Endothelial cell of umbilical vein (primary cell): ENCODE results near the gene MDFIC. TPM values are rescaled to one million over a fixed set of nuclear protein-coding genes. Genes with fewer than 3 reads are reported as not detected.

Source experiments
- BruUV-seq: library from RNA; stranded (reverse); fragments of 400-500 nt; replicated peaks from 2 replicates; lab custom pipeline; 2021; lab: Mats Ljungman, UMichigan
- CTCF ChIA-PET: fragments of 300-600, 350-600 bp; sonication (Branson Sonifier 250); formaldehyde crosslinking; loops from one replicate; lab custom pipeline; 2021; ENCODE audit warnings: antibody characterized with exemption, inconsistent platforms; lab: Charles Lee
- POLR2A ChIA-PET: fragments of 300-600, 350-600 bp; sonication (Branson Sonifier 250); formaldehyde crosslinking; loops from one replicate; lab custom pipeline; 2021; ENCODE audit warnings: antibody characterized with exemption, inconsistent platforms; lab: Charles Lee
- DNase-seq: peaks from one replicate; pipeline ENCODE4 v3.0.0-alpha.2; 2011; ENCODE audit warnings: low read depth, low spot score
- FAIRE-seq: peaks from 2 replicates; lab custom pipeline; 2011; peaks lifted over from hg19 to GRCh38; lab: Jason Lieb, UNC
- H2AFZ ChIP-seq: 2 replicates; pipeline ENCODE4 v1.6.0; 2012; ENCODE audit warnings: low read depth, low read length, control low read depth, inconsistent platforms
- H3K27ac ChIP-seq: 2 replicates; pipeline ENCODE4 v1.5.1; 2011; ENCODE audit warnings: low read depth, mild to moderate bottlenecking, control low read depth, low read length, moderate library complexity; ENCODE audit not compliant: insufficient read depth
- H3K27me3 ChIP-seq, 2 experiments: 2 replicates each; pipeline versions ENCODE4 v1.6.0 to v1.6.1; 2011; ENCODE audit warnings: low read length in 2 of 2, mixed read lengths in 1 of 2; ENCODE audit not compliant: control insufficient read depth in 2 of 2, insufficient read depth in 2 of 2
- H3K36me3 ChIP-seq, 2 experiments: 2 replicates in 1 of 2; 3 replicates in 1 of 2; pipeline ENCODE4 v1.5.1; 2011; ENCODE audit warnings: low read length in 2 of 2, mild to moderate bottlenecking in 1 of 2, moderate library complexity in 1 of 2; ENCODE audit not compliant: control insufficient read depth in 2 of 2, insufficient read depth in 2 of 2; ENCODE audit errors: extremely low read depth in 1 of 2
- H3K4me1 ChIP-seq: 3 replicates; pipeline ENCODE4 v1.5.1; 2011; ENCODE audit warnings: mild to moderate bottlenecking, low read length; ENCODE audit not compliant: control insufficient read depth, insufficient read depth; ENCODE audit errors: extremely low read depth
- H3K4me2 ChIP-seq: 2 replicates; pipeline ENCODE4 v1.6.1; 2011; ENCODE audit warnings: low read length, control low read depth, mixed read lengths; ENCODE audit not compliant: insufficient read depth
- H3K4me3 ChIP-seq, 3 experiments: fragments of 200-600 bp in 1 of 3; sonication (generic), shearing (Covaris generic) in 1 of 3; replicated peaks in 1 of 3; 2 replicates each; pipeline ENCODE4 v1.5.1; 2011 to 2016; ENCODE audit warnings: control low read depth in 3 of 3, low read length in 3 of 3, mild to moderate bottlenecking in 2 of 3, inconsistent platforms in 1 of 3, low read depth in 1 of 3, moderate library complexity in 1 of 3; ENCODE audit not compliant: insufficient read depth in 1 of 3
- H3K79me2 ChIP-seq: 2 replicates; pipeline ENCODE4 v1.6.0; 2012; ENCODE audit warnings: low read length, inconsistent platforms; ENCODE audit not compliant: control insufficient read depth, insufficient read depth
- H3K9ac ChIP-seq: replicated peaks from 2 replicates; pipeline ENCODE3; 2011; ENCODE audit warnings: low read length, control low read depth; ENCODE audit not compliant: insufficient read depth; ENCODE audit errors: extremely low read depth
- H3K9me1 ChIP-seq: replicated peaks from 3 replicates; pipeline ENCODE4 v1.6.0; 2011; ENCODE audit warnings: mild to moderate bottlenecking, low read length; ENCODE audit not compliant: control insufficient read depth, insufficient read depth; ENCODE audit errors: extremely low read depth
- H3K9me3 ChIP-seq: replicated peaks from 2 replicates; pipeline ENCODE4 v1.5.1; 2012; ENCODE audit warnings: low read length, inconsistent platforms; ENCODE audit not compliant: control insufficient read depth, insufficient read depth
- H4K20me1 ChIP-seq: replicated peaks from 2 replicates; pipeline ENCODE3; 2011; ENCODE audit warnings: mild to moderate bottlenecking, low read length; ENCODE audit not compliant: control insufficient read depth, insufficient read depth; ENCODE audit errors: extremely low read depth
- CTCF ChIP-seq, 2 donors: IDR thresholded peaks; 1 replicate in 1 of 2; 2 replicates in 1 of 2; pipeline ENCODE4 v1.5.1; 2011; ENCODE audit warnings: low read length in 2 of 2, mild to moderate bottlenecking in 2 of 2, moderate library complexity in 2 of 2, control low read depth in 1 of 2, inconsistent platforms in 1 of 2, low read depth in 1 of 2; ENCODE audit not compliant: insufficient read depth in 1 of 2; ENCODE audit errors: extremely low read depth in 1 of 2
- EZH2 ChIP-seq: IDR thresholded peaks from 2 replicates; pipeline ENCODE4 v1.6.1; 2012; ENCODE audit warnings: borderline replicate concordance, low read depth, mild to moderate bottlenecking, moderate library complexity, low read length, inconsistent platforms; ENCODE audit not compliant: severe bottlenecking
- FOS ChIP-seq: IDR thresholded peaks from 2 replicates; pipeline ENCODE4 v1.6.1; 2011; ENCODE audit warnings: mild to moderate bottlenecking, low read length, moderate library complexity, borderline replicate concordance; ENCODE audit not compliant: insufficient read depth
- GATA2 ChIP-seq: IDR thresholded peaks from 2 replicates; pipeline ENCODE4 v1.7.0; 2011; ENCODE audit warnings: low read depth, mild to moderate bottlenecking, moderate library complexity, mixed read lengths, low read length; ENCODE audit not compliant: insufficient read length, insufficient read depth
- JUN ChIP-seq: IDR thresholded peaks from 2 replicates; pipeline ENCODE4 v1.6.1; 2011; ENCODE audit warnings: borderline replicate concordance, low read depth; ENCODE audit not compliant: insufficient read length, insufficient read depth
- MAX ChIP-seq: IDR thresholded peaks from 2 replicates; pipeline ENCODE4 v1.6.1; 2011; ENCODE audit not compliant: insufficient read depth, insufficient read length
- MYC ChIP-seq: IDR thresholded peaks from one replicate; pipeline ENCODE4 v1.6.1; 2011; ENCODE audit warnings: mild to moderate bottlenecking, low read depth, low read length
- POLR2A ChIP-seq: IDR thresholded peaks from 2 replicates; pipeline ENCODE4 v1.6.1; 2012; ENCODE audit warnings: low read depth, mild to moderate bottlenecking, control low read depth, low read length
- POLR2AphosphoS5 ChIP-seq: IDR thresholded peaks from 2 replicates; pipeline ENCODE4 v1.6.1; 2012; ENCODE audit warnings: low read depth, mild to moderate bottlenecking, control low read depth, low read length, moderate library complexity; ENCODE audit not compliant: insufficient read depth
- dilution Hi-C: fragments of 300-500 bp; cut with MboI; formaldehyde crosslinking; loops from one replicate; pipeline ENCODE4 v1.15.0; 2019; ENCODE audit warnings: low sequenced_read_pairs; ENCODE audit not compliant: extremely low pct_ligation_motif_present
- intact Hi-C: fragments of 100-400 bp; cut with micrococcal nuclease; formaldehyde crosslinking; loops from one replicate; pipeline ENCODE4 v1.10.0; 2022
- polyA plus RNA-seq, 4 experiments: library from polyadenylated mRNA; depleted of rRNA in 3 of 4; stranded (reverse) in 3 of 4; unstranded in 1 of 4; fragments of >200 nt; gene quantifications; 2 replicates each; pipeline versions ENCODE4 v1.2.1 to v1.2.3, GENCODE V29; 2011 to 2012; ENCODE audit warnings: missing spikeins in 1 of 4
- total RNA-seq: library from RNA; stranded (reverse); gene quantifications from 2 replicates; pipeline ENCODE4 v1.2.3, GENCODE V29; 2021

MDFIC gene
- total and polyA plus RNA-seq, 2 donors (not counting 3 experiments of a cell fraction or from before 2014, with no cell fraction given): 6.5 to 14.2 TPM

GRCh38 chr7:114942446-114943175, 20.7 kb downstream of the MDFIC start:
- Histone ChIP-seq H3K79me2 (no peaks in the 10 kb centered on the region), H3K9ac (no peak overlapping the region), H3K4me1 (no peaks in the 10 kb centered on the region), H4K20me1 (no peaks in the 10 kb centered on the region), H3K27ac (no peak overlapping the region), H3K9me3 (no peaks in the 10 kb centered on the region), H3K27me3 (no peaks in the 10 kb centered on the region), H3K9me1 (no peaks in the 10 kb centered on the region), H3K36me3 (no peaks in the 10 kb centered on the region), H3K4me3 (no peak overlapping the region), H2AFZ (no peak overlapping the region), H3K4me2 (no peak overlapping the region)
- POLR2A ChIA-PET: no interaction called here
- TF ChIP-seq EZH2: no peak
- TF ChIP-seq JUN: no peak
- no peak for TF ChIP-seq GATA2
- no peak for TF ChIP-seq POLR2AphosphoS5
- no peak for TF ChIP-seq MYC
- TF ChIP-seq POLR2A: no peak
- no TSS peak for BruUV-seq
- FAIRE-seq (no peak), DNase-seq (no peak)
- CTCF ChIA-PET: interaction anchor here (1.4 kb wide), 1 partner anchor 13 kb away, joined by 3 read pairs; no protein-coding TSS in a partner anchor
- intact Hi-C loops: no loop called here
- dilution Hi-C loops: no loop called here

GRCh38 chr7:114943530-114943929, 21.6 kb downstream of the MDFIC start:
- Histone ChIP-seq H3K9me3 (no peaks in the 10 kb centered on the region), H3K4me2 (no peak overlapping the region), H3K9ac (no peak overlapping the region), H3K79me2 (no peaks in the 10 kb centered on the region), H3K4me1 (no peaks in the 10 kb centered on the region), H4K20me1 (no peaks in the 10 kb centered on the region), H3K27me3 (no peaks in the 10 kb centered on the region), H3K4me3 (no peak overlapping the region), H3K9me1 (no peaks in the 10 kb centered on the region), H2AFZ (no peak overlapping the region), H3K36me3 (no peaks in the 10 kb centered on the region), H3K27ac (no peak overlapping the region)
- intact Hi-C loops: no loop called here
- dilution Hi-C loops: no loop called here
- BruUV-seq: no TSS peak
- TF ChIP-seq POLR2A (no peak), MYC (no peak), CTCF (IDR thresholded peaks at IDR 0.05; ENCODE audit: extremely low read depth in 1 of 2, insufficient read depth in 1 of 2, low read depth in 1 of 2, low read length in 2 of 2) (no peak), MAX (no peak), FOS (no peak), GATA2 (no peak), EZH2 (no peak), JUN (no peak), POLR2AphosphoS5 (no peak)
- DNase-seq (no peak), FAIRE-seq (no peak)
- POLR2A ChIA-PET: no interaction called here
- CTCF ChIA-PET: interaction anchor here (1.4 kb wide), 1 partner anchor 12 kb away, joined by 3 read pairs; no protein-coding TSS in a partner anchor
